ENCODE measurements around the gene ADCY5. TPM values are rescaled to one million over a fixed set of nuclear protein-coding genes. Genes with fewer than 3 reads are reported as not detected.

ADCY5 gene
- total and polyA plus RNA-seq, 5 donors = 90.4 to 220 (median 205) TPM

- peak in 2 of 3 donors; percentile 30 to 31 for DNase-seq
- peaks cover 21% of the 10 kb centered on the region for H3K4me1 ChIP-seq (ENCODE audit: control insufficient read depth, insufficient read depth, low read length)
- 81% methylated on average over 8 of the region's 8 CpGs for WGBS
- no peaks in the 10 kb centered on the region for H3K9me3 ChIP-seq (ENCODE audit: control insufficient read depth, low read length)
- peak overlapping the region; percentile 98 for H3K27ac ChIP-seq (ENCODE audit: low read length)
- no peaks in the 10 kb centered on the region for H3K27me3 ChIP-seq (ENCODE audit: control insufficient read depth, insufficient read depth)
- H3K4me3 ChIP-seq (ENCODE audit: low read length) = no peak overlapping the region
- intact Hi-C loops (cut with DNase I) = loop anchor here in 1 of 4 donors (10.0 kb wide), 1 partner anchor 61 kb away; no protein-coding TSS in a partner anchor
- ATAC-seq = no peak
These were observed 42.9 kb downstream of the ADCY5 start for GRCh38 chr3:123405936-123406510.

- WGBS = 74% methylated on average over 11 of the region's 11 CpGs
- peaks cover 19% of the 10 kb centered on the region for H3K4me1 ChIP-seq (ENCODE audit: control insufficient read depth, insufficient read depth, low read length)
- intact Hi-C loops (cut with DNase I) = loop anchor here in 1 of 4 donors (10.0 kb wide), 1 partner anchor 60 kb away; no protein-coding TSS in a partner anchor
- no peak for ATAC-seq
- no peaks in the 10 kb centered on the region for H3K27me3 ChIP-seq (ENCODE audit: control insufficient read depth, insufficient read depth)
- no peak overlapping the region for H3K4me3 ChIP-seq (ENCODE audit: low read length)
- H3K9me3 ChIP-seq (ENCODE audit: control insufficient read depth, low read length) = no peaks in the 10 kb centered on the region
- peak overlapping the region; percentile 97 for H3K27ac ChIP-seq (ENCODE audit: low read length)
- peak in 2 of 3 donors; percentile 24 to 27 for DNase-seq
These were observed 43.9 kb downstream of the ADCY5 start for GRCh38 chr3:123405021-123405420.

- Histone ChIP-seq H3K4me3 (ENCODE audit: low read length) (no peak overlapping the region), H3K27me3 (ENCODE audit: control insufficient read depth, insufficient read depth) (no peaks in the 10 kb centered on the region), H3K27ac (ENCODE audit: low read length) (peak overlapping the region; percentile 97), H3K9me3 (ENCODE audit: control insufficient read depth, low read length) (no peaks in the 10 kb centered on the region), H3K4me1 (ENCODE audit: control insufficient read depth, insufficient read depth, low read length) (peaks cover 16% of the 10 kb centered on the region)
- DNase-seq (peak in 1 of 3 donors; percentile 58), ATAC-seq (no peak)
- 36% methylated on average over 3 of the region's 3 CpGs for WGBS
- intact Hi-C loops (cut with DNase I) = loop anchor here in 1 of 4 donors (10.0 kb wide), 1 partner anchor 60 kb away; no protein-coding TSS in a partner anchor
These were observed 44.5 kb downstream of the ADCY5 start for GRCh38 chr3:123404391-123404790.

- no peak overlapping the region for H3K4me3 ChIP-seq (ENCODE audit: low read length)
- H3K4me1 ChIP-seq (ENCODE audit: control insufficient read depth, insufficient read depth, low read length) = peaks cover 26% of the 10 kb centered on the region
- ATAC-seq (peak; percentile 74 to 76), DNase-seq (peak; percentile 48 to 83 (median 82))
- WGBS = 56% methylated on average over 11 of the region's 11 CpGs
- H3K9me3 ChIP-seq (ENCODE audit: control insufficient read depth, low read length) = no peaks in the 10 kb centered on the region
- peak overlapping the region; percentile 96 for H3K27ac ChIP-seq (ENCODE audit: low read length)
- no peaks in the 10 kb centered on the region for H3K27me3 ChIP-seq (ENCODE audit: control insufficient read depth, insufficient read depth)
- intact Hi-C loops (cut with DNase I) = loop anchor here in 1 of 4 donors (10.0 kb wide), 1 partner anchor 57 kb away; no protein-coding TSS in a partner anchor
These were observed 46.9 kb downstream of the ADCY5 start for GRCh38 chr3:123401836-123402530.

- intact Hi-C loops (cut with DNase I) = loop anchor here in 1 of 4 donors (10.0 kb wide), 1 partner anchor 55 kb away; no protein-coding TSS in a partner anchor
- H3K4me1 ChIP-seq (ENCODE audit: control insufficient read depth, insufficient read depth, low read length) = peaks cover 25% of the 10 kb centered on the region
- H3K27ac ChIP-seq (ENCODE audit: low read length) = peak overlapping the region; percentile 89
- no peak for ATAC-seq
- no peaks in the 10 kb centered on the region for H3K27me3 ChIP-seq (ENCODE audit: control insufficient read depth, insufficient read depth)
- peak in 1 of 3 donors; percentile 7 for DNase-seq
- no peak overlapping the region for H3K4me3 ChIP-seq (ENCODE audit: low read length)
- whole genome bisulfite sequencing = 87% methylated on average over 3 of the region's 3 CpGs
- H3K9me3 ChIP-seq (ENCODE audit: control insufficient read depth, low read length) = no peaks in the 10 kb centered on the region
These were observed 48.7 kb downstream of the ADCY5 start for GRCh38 chr3:123400169-123400568.

GRCh38 chr3:123399653-123400052 lies 49.2 kb downstream of the ADCY5 start:
- Histone ChIP-seq H3K27ac (ENCODE audit: low read length) (peak overlapping the region; percentile 89), H3K9me3 (ENCODE audit: control insufficient read depth, low read length) (no peaks in the 10 kb centered on the region), H3K4me1 (ENCODE audit: control insufficient read depth, insufficient read depth, low read length) (peaks cover 25% of the 10 kb centered on the region), H3K4me3 (ENCODE audit: low read length) (no peak overlapping the region), H3K27me3 (ENCODE audit: control insufficient read depth, insufficient read depth) (no peaks in the 10 kb centered on the region)
- peak in 1 of 3 donors; percentile 8 for DNase-seq
- WGBS = 63% methylated on average over 6 of the region's 6 CpGs
- intact Hi-C loops (cut with DNase I) = loop anchor here in 1 of 4 donors (10.0 kb wide), 1 partner anchor 55 kb away; no protein-coding TSS in a partner anchor
- no peak for ATAC-seq

- H3K4me3 ChIP-seq (ENCODE audit: low read length) = no peak overlapping the region
- H3K27ac ChIP-seq (ENCODE audit: low read length) = peak overlapping the region; percentile 83
- DNase-seq (peak in 2 of 3 donors; percentile 32 to 33), ATAC-seq (no peak)
- WGBS = 57% methylated on average over 13 of the region's 13 CpGs
- H3K4me1 ChIP-seq (ENCODE audit: control insufficient read depth, insufficient read depth, low read length) = peaks cover 23% of the 10 kb centered on the region
- H3K9me3 ChIP-seq (ENCODE audit: control insufficient read depth, low read length) = no peaks in the 10 kb centered on the region
- no peaks in the 10 kb centered on the region for H3K27me3 ChIP-seq (ENCODE audit: control insufficient read depth, insufficient read depth)
- intact Hi-C loops (cut with DNase I) = no loop called here
These were observed 50.7 kb downstream of the ADCY5 start for GRCh38 chr3:123397921-123398785.

- H3K4me1 ChIP-seq (ENCODE audit: control insufficient read depth, insufficient read depth, low read length) = peaks cover 26% of the 10 kb centered on the region
- H3K9me3 ChIP-seq (ENCODE audit: control insufficient read depth, low read length) = no peaks in the 10 kb centered on the region
- ATAC-seq (no peak), DNase-seq (peak in 2 of 3 donors; percentile 22 to 27)
- no peaks in the 10 kb centered on the region for H3K27me3 ChIP-seq (ENCODE audit: control insufficient read depth, insufficient read depth)
- intact Hi-C loops (cut with DNase I) = no loop called here
- no peak overlapping the region for H3K4me3 ChIP-seq (ENCODE audit: low read length)
- 68% methylated on average over 5 of the region's 5 CpGs for WGBS
- H3K27ac ChIP-seq (ENCODE audit: low read length) = peak overlapping the region; percentile 83
These were observed 51.8 kb downstream of the ADCY5 start for GRCh38 chr3:123397050-123397590.

GRCh38 chr3:123396171-123397049 lies 52.5 kb downstream of the ADCY5 start:
- Histone ChIP-seq H3K9me3 (ENCODE audit: control insufficient read depth, low read length) (no peaks in the 10 kb centered on the region), H3K27ac (ENCODE audit: low read length) (peak overlapping the region; percentile 83), H3K4me1 (ENCODE audit: control insufficient read depth, insufficient read depth, low read length) (peaks cover 31% of the 10 kb centered on the region), H3K27me3 (ENCODE audit: control insufficient read depth, insufficient read depth) (no peaks in the 10 kb centered on the region), H3K4me3 (ENCODE audit: low read length) (no peak overlapping the region)
- DNase-seq (peak in 2 of 3 donors; percentile 35 to 40), ATAC-seq (peak in 1 of 2 donors; percentile 37)
- WGBS = 41% methylated on average over 7 of the region's 8 CpGs
- intact Hi-C loops (cut with DNase I) = no loop called here
